ENCODE results near the gene PYGL.

Gene PYGL

DNA sequence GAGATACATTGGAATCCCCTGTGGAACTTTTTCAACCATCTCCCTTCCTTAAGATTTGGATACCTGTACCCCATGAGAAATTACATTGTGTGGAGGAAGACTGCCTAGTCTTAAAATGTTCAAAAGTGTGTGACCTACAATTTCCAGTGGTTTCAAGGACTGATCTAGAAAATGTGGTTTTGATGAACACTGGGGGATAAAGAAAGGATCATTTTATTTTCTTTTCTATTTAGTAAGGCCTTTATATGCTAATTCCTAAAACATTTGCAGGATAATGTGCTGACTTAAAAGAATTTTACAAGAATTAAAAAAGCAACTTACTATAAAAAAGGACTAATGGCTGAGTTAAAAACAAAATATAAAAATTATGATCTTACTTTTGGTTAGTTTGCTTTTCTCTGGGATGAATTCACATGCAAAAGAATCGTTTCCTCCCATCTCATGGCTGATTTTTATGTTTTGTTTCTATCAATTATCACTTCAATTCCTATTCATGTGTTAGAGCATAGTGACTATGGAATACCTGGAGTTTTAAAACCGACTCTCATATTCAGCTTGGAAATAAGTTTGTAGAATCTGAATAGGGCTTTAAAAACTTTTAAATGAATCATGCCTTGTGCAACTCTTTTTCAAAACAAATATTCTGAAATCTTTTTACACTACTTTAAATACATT, 39.9 kb upstream of the PYGL start:
- H2BK12ac ChIP-seq (ENCODE audit: low read length in 2 of 2), result no peak overlapping the region
- H3K27ac ChIP-seq (ENCODE audit: low read length, poor library complexity, severe bottlenecking), result no peak overlapping the region
- H3K9me3 ChIP-seq (ENCODE audit: control insufficient read depth, low read length), result no peaks in the 10 kb centered on the region
- H3K9ac ChIP-seq (ENCODE audit: low read length), result no peak overlapping the region
- no peak overlapping the region for H2AFZ ChIP-seq (ENCODE audit: low read depth, low read length)
- no peak overlapping the region for H4K91ac ChIP-seq (ENCODE audit: low read length)
- no peak overlapping the region for H3K14ac ChIP-seq (ENCODE audit: low read length in 2 of 2)
- no peak overlapping the region for H2BK5ac ChIP-seq (ENCODE audit: low read depth, low read length, poor library complexity, severe bottlenecking)
- H3K23ac ChIP-seq (ENCODE audit: low read length in 2 of 2), result no peak overlapping the region
- no peaks in the 10 kb centered on the region for H3K36me3 ChIP-seq (ENCODE audit: control insufficient read depth in 1 of 2, insufficient read depth in 2 of 2, low read depth in 1 of 2, low read length in 2 of 2)
- no peaks in the 10 kb centered on the region for H3K79me1 ChIP-seq (replicated peaks; ENCODE audit: low read length, poor library complexity, severe bottlenecking)
- no peak overlapping the region for H3K4me3 ChIP-seq (ENCODE audit: insufficient read depth in 1 of 2, low read depth in 1 of 2, low read length in 2 of 2)
- H3K4me2 ChIP-seq (ENCODE audit: low read length, poor library complexity, severe bottlenecking), result no peak overlapping the region
- H2BK15ac ChIP-seq (ENCODE audit: low read depth, poor library complexity, severe bottlenecking), result no peak overlapping the region
- H4K8ac ChIP-seq (ENCODE audit: low read length), result no peak overlapping the region
- H3K4ac ChIP-seq (ENCODE audit: low read depth in 1 of 2, low read length in 2 of 2), result no peak overlapping the region
- no peaks in the 10 kb centered on the region for H3K27me3 ChIP-seq (ENCODE audit: control insufficient read depth in 1 of 2, insufficient read depth in 1 of 2, low read length in 2 of 2)
- H3K18ac ChIP-seq (ENCODE audit: low read depth in 1 of 2, low read length in 2 of 2), result no peak overlapping the region
- peaks cover under 1% of the 10 kb centered on the region for H3K4me1 ChIP-seq (ENCODE audit: control insufficient read depth, insufficient read depth, low read depth, low read length)
- H2AK5ac ChIP-seq (ENCODE audit: low read length, severe bottlenecking), result no peak overlapping the region
- no CpG with 5 or more reads among the region's 2 CpGs for WGBS
- no peak overlapping the region for H2BK120ac ChIP-seq (ENCODE audit: low read depth, low read length)
- DNase-seq, result no peak

DNA sequence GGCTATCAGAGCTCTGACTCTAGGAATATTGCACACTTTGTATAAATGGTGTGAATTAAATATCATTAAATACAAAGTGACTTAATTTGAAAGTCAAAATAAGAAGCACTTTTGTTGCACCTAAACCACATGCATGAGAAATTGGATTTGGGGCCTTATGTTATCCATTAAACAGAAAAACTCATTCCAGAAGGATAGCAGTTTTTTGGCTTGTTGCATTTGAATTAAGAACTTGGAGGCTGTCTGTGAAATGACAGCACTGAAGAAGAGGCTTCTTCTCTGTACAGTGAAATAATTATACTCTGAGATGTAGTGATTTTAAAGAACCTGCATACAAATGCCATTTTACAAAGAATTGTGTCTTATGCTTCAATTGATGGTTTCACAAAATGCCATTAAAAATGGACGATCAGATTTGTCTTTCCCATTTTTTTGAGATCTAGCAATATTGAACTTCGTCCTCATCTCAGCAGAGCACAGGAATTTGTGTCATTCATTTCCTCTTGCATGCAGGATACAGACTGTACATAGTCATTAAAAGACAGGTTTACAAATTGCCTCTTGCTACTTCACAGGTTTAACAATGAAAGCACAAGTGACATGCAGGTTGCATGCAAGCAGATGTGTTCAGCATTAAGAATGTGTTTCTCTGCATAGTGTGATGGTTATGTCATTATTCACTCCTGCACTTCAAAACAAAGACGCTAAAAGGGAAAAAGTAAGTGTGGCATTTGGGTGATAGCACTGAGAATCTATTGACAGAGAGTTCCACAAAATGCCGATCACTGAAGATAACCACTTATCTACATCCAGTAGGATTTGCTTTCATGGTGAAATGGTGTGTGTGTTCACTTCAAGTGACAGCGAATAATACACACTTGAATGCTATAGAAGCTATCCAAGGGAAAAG, 35.9 kb upstream of the PYGL start:
- Histone ChIP-seq H3K9ac (ENCODE audit: low read length) (no peak overlapping the region), H2AK5ac (ENCODE audit: low read length, severe bottlenecking) (no peak overlapping the region), H3K14ac (ENCODE audit: low read length in 2 of 2) (no peak overlapping the region), H3K27ac (ENCODE audit: low read length, poor library complexity, severe bottlenecking) (no peak overlapping the region), H3K79me1 (replicated peaks; ENCODE audit: low read length, poor library complexity, severe bottlenecking) (no peaks in the 10 kb centered on the region), H3K4me3 (ENCODE audit: insufficient read depth in 1 of 2, low read depth in 1 of 2, low read length in 2 of 2) (no peak overlapping the region), H4K8ac (ENCODE audit: low read length) (no peak overlapping the region), H3K18ac (ENCODE audit: low read depth in 1 of 2, low read length in 2 of 2) (no peak overlapping the region), H3K27me3 (ENCODE audit: control insufficient read depth in 1 of 2, insufficient read depth in 1 of 2, low read length in 2 of 2) (no peaks in the 10 kb centered on the region), H3K36me3 (ENCODE audit: control insufficient read depth in 1 of 2, insufficient read depth in 2 of 2, low read depth in 1 of 2, low read length in 2 of 2) (no peaks in the 10 kb centered on the region), H3K9me3 (ENCODE audit: control insufficient read depth, low read length) (no peaks in the 10 kb centered on the region), H3K4me1 (ENCODE audit: control insufficient read depth, insufficient read depth, low read depth, low read length) (peaks cover 2% of the 10 kb centered on the region), H2AFZ (ENCODE audit: low read depth, low read length) (no peak overlapping the region), H3K23ac (ENCODE audit: low read length in 2 of 2) (no peak overlapping the region), H3K4ac (ENCODE audit: low read depth in 1 of 2, low read length in 2 of 2) (no peak overlapping the region), H2BK12ac (ENCODE audit: low read length in 2 of 2) (no peak overlapping the region), H2BK5ac (ENCODE audit: low read depth, low read length, poor library complexity, severe bottlenecking) (no peak overlapping the region), H2BK120ac (ENCODE audit: low read depth, low read length) (no peak overlapping the region), H3K4me2 (ENCODE audit: low read length, poor library complexity, severe bottlenecking) (no peak overlapping the region), H2BK15ac (ENCODE audit: low read depth, poor library complexity, severe bottlenecking) (no peak overlapping the region), H4K91ac (ENCODE audit: low read length) (no peak overlapping the region)
- no peak for DNase-seq
- 89% methylated on average over 3 of the region's 5 CpGs for WGBS

DNA sequence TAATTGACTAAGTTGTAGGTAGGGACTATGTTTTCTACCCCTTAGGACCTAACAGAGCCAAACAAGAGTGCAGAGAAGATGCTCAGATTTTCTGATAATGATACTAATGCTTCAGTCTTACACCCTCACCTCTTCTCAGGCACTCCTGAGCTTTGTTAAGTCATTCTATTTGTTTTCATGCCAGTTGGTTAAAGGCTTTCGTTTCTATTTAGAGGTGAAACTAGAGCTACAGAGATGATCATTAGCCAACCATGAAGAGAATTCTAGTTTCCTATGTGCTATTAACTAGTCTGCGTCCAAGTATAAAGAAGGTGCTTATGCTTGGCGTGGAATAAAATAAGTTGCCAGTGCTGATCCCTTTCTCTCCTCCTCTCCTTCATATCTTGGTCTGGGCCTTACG, 34.6 kb upstream of the PYGL start:
- Histone ChIP-seq H2AK5ac (ENCODE audit: low read length, severe bottlenecking) (no peak overlapping the region), H2BK120ac (ENCODE audit: low read depth, low read length) (no peak overlapping the region), H3K4me3 (ENCODE audit: insufficient read depth in 1 of 2, low read depth in 1 of 2, low read length in 2 of 2) (no peak overlapping the region), H3K4ac (ENCODE audit: low read depth in 1 of 2, low read length in 2 of 2) (no peak overlapping the region), H3K9me3 (ENCODE audit: control insufficient read depth, low read length) (no peaks in the 10 kb centered on the region), H3K4me1 (ENCODE audit: control insufficient read depth, insufficient read depth, low read depth, low read length) (peaks cover 2% of the 10 kb centered on the region), H3K79me1 (replicated peaks; ENCODE audit: low read length, poor library complexity, severe bottlenecking) (no peaks in the 10 kb centered on the region), H3K14ac (ENCODE audit: low read length in 2 of 2) (no peak overlapping the region), H4K91ac (ENCODE audit: low read length) (no peak overlapping the region), H4K8ac (ENCODE audit: low read length) (no peak overlapping the region), H2BK15ac (ENCODE audit: low read depth, poor library complexity, severe bottlenecking) (no peak overlapping the region), H2AFZ (ENCODE audit: low read depth, low read length) (no peak overlapping the region), H3K9ac (ENCODE audit: low read length) (no peak overlapping the region), H2BK5ac (ENCODE audit: low read depth, low read length, poor library complexity, severe bottlenecking) (no peak overlapping the region), H3K27ac (ENCODE audit: low read length, poor library complexity, severe bottlenecking) (no peak overlapping the region), H3K36me3 (ENCODE audit: control insufficient read depth in 1 of 2, insufficient read depth in 2 of 2, low read depth in 1 of 2, low read length in 2 of 2) (no peaks in the 10 kb centered on the region), H3K27me3 (ENCODE audit: control insufficient read depth in 1 of 2, insufficient read depth in 1 of 2, low read length in 2 of 2) (no peaks in the 10 kb centered on the region), H2BK12ac (ENCODE audit: low read length in 2 of 2) (no peak overlapping the region), H3K23ac (ENCODE audit: low read length in 2 of 2) (no peak overlapping the region), H3K4me2 (ENCODE audit: low read length, poor library complexity, severe bottlenecking) (no peak overlapping the region), H3K18ac (ENCODE audit: low read depth in 1 of 2, low read length in 2 of 2) (no peak overlapping the region)
- WGBS, result 92% methylated on average over 4 of the region's 4 CpGs
- no peak for DNase-seq

DNA sequence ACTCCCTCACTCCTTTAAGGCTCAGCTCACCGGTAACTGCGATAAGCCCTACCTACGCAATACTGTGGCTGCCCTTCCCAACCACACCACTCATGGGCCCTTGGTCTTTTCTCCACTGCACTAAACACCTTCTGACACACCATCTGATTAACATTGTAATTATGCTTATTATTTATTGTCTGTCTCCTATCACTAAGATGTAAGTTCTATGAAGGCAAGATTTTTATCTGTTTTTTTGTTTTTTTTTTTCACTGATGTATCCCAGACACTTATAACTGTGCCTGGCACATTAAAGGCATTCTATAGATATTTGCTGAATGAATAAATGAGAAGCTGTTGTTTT, 34.2 kb upstream of the PYGL start:
- Histone ChIP-seq H3K4ac (ENCODE audit: low read depth in 1 of 2, low read length in 2 of 2) (no peak overlapping the region), H2BK15ac (ENCODE audit: low read depth, poor library complexity, severe bottlenecking) (no peak overlapping the region), H3K14ac (ENCODE audit: low read length in 2 of 2) (no peak overlapping the region), H4K8ac (ENCODE audit: low read length) (no peak overlapping the region), H2AFZ (ENCODE audit: low read depth, low read length) (no peak overlapping the region), H3K4me3 (ENCODE audit: insufficient read depth in 1 of 2, low read depth in 1 of 2, low read length in 2 of 2) (no peak overlapping the region), H2BK120ac (ENCODE audit: low read depth, low read length) (no peak overlapping the region), H4K91ac (ENCODE audit: low read length) (no peak overlapping the region), H3K9me3 (ENCODE audit: control insufficient read depth, low read length) (no peaks in the 10 kb centered on the region), H2AK5ac (ENCODE audit: low read length, severe bottlenecking) (no peak overlapping the region), H3K9ac (ENCODE audit: low read length) (no peak overlapping the region), H2BK12ac (ENCODE audit: low read length in 2 of 2) (no peak overlapping the region), H3K27me3 (ENCODE audit: control insufficient read depth in 1 of 2, insufficient read depth in 1 of 2, low read length in 2 of 2) (no peaks in the 10 kb centered on the region), H3K79me1 (replicated peaks; ENCODE audit: low read length, poor library complexity, severe bottlenecking) (no peaks in the 10 kb centered on the region), H3K4me2 (ENCODE audit: low read length, poor library complexity, severe bottlenecking) (no peak overlapping the region), H2BK5ac (ENCODE audit: low read depth, low read length, poor library complexity, severe bottlenecking) (no peak overlapping the region), H3K36me3 (ENCODE audit: control insufficient read depth in 1 of 2, insufficient read depth in 2 of 2, low read depth in 1 of 2, low read length in 2 of 2) (no peaks in the 10 kb centered on the region), H3K18ac (ENCODE audit: low read depth in 1 of 2, low read length in 2 of 2) (peak overlapping the region in 1 of 2 experiments; percentile 49), H3K4me1 (ENCODE audit: control insufficient read depth, insufficient read depth, low read depth, low read length) (peaks cover 2% of the 10 kb centered on the region), H3K27ac (ENCODE audit: low read length, poor library complexity, severe bottlenecking) (no peak overlapping the region), H3K23ac (ENCODE audit: low read length in 2 of 2) (no peak overlapping the region)
- WGBS, result 94% methylated on average over 3 of the region's 3 CpGs
- DNase-seq, result no peak
